LNCAP (cell line): ENCODE measurements around the gene HIRIP3.

ENCODE experiments used
- TF ChIP-seq, protein P1 (sequence below): fragments of 450-650 bp; IDR thresholded peaks from 2 replicates; pipeline ENCODE4 v1.5.1; 2017; ENCODE audit warnings: mild to moderate bottlenecking

The HIRIP3 gene

DNA sequence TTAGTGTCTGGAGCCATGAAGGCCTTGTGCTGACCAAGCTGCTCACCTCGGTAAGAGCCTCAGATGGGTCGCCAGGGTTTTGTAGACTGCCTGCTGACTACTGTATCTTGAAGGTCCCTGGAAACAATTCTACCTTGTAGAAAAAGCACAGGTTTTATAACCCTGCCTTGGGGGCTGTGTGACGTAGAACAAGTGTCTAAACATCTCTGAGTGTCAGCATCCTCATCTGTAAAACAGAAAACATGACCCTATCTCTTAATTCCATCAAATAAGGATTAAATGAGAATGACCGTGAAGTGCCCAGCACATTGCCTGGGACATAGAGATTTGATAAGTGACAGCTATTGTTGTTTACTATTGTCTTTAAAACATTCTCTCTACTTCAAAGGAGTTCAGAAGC is 27.2 kb downstream of the HIRIP3 start:
- TF ChIP-seq, protein P1, sequence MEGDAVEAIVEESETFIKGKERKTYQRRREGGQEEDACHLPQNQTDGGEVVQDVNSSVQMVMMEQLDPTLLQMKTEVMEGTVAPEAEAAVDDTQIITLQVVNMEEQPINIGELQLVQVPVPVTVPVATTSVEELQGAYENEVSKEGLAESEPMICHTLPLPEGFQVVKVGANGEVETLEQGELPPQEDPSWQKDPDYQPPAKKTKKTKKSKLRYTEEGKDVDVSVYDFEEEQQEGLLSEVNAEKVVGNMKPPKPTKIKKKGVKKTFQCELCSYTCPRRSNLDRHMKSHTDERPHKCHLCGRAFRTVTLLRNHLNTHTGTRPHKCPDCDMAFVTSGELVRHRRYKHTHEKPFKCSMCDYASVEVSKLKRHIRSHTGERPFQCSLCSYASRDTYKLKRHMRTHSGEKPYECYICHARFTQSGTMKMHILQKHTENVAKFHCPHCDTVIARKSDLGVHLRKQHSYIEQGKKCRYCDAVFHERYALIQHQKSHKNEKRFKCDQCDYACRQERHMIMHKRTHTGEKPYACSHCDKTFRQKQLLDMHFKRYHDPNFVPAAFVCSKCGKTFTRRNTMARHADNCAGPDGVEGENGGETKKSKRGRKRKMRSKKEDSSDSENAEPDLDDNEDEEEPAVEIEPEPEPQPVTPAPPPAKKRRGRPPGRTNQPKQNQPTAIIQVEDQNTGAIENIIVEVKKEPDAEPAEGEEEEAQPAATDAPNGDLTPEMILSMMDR, result no peak

DNA sequence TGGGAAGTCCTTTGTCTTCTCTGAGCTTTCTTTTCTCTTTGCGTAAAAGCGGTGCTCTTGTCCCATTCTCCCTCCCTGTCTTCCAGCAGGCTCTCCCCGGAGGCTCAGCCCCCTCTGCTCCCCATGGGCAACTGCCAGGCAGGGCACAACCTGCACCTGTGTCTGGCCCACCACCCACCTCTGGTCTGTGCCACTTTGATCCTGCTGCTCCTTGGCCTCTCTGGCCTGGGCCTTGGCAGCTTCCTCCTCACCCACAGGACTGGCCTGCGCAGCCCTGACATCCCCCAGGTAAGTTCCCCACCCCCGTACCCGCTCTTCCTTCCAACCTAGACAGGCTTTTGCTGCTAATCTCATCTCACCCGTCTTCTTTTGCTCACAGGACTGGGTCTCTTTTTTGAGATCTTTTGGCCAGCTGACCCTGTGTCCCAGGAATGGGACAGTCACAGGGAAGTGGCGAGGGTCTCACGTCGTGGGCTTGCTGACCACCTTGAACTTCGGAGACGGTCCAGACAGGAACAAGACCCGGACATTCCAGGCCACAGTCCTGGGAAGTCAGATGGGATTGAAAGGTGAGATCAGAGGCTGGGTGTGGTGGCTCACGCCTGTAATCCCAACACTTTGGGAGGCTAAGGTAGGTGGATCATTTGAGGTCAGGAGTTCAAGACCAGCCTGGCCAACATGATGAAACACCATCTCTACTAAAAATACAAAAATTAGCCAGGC is 32.2 kb downstream of the HIRIP3 start:
- TF ChIP-seq, protein P1, result no peak

DNA sequence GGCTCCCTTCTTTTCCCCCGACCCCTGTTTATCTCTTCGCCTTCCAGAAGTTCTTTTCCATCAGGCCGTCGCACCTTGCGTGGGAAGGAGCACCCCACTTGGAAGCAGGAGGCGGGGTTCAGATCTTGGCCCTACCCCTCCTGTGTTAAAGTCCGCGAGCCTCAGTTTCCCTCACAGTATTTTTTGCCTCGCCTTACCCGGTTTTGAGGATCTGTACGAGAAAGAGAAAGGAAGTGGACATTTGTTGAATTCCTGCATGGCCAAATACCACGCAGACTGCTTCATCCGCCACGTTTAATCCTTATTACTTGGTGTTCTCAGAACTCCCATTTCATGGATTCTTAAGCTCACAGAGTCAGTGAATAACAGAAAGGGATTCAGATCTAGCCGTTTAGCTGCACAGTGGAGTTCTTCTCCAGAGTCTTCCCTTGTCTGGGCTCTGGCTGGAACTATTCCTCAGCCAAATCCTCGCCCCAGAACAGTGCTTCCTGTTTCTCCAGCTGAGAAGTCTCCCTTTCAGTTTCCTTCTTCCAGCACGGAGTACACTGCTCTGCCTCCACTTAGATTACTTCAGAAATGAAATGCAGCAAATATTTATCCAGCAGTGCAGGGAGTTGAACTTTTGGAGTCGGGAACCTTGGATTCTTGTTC is 32.9 kb downstream of the HIRIP3 start:
- TF ChIP-seq, protein P1, result no peak

DNA sequence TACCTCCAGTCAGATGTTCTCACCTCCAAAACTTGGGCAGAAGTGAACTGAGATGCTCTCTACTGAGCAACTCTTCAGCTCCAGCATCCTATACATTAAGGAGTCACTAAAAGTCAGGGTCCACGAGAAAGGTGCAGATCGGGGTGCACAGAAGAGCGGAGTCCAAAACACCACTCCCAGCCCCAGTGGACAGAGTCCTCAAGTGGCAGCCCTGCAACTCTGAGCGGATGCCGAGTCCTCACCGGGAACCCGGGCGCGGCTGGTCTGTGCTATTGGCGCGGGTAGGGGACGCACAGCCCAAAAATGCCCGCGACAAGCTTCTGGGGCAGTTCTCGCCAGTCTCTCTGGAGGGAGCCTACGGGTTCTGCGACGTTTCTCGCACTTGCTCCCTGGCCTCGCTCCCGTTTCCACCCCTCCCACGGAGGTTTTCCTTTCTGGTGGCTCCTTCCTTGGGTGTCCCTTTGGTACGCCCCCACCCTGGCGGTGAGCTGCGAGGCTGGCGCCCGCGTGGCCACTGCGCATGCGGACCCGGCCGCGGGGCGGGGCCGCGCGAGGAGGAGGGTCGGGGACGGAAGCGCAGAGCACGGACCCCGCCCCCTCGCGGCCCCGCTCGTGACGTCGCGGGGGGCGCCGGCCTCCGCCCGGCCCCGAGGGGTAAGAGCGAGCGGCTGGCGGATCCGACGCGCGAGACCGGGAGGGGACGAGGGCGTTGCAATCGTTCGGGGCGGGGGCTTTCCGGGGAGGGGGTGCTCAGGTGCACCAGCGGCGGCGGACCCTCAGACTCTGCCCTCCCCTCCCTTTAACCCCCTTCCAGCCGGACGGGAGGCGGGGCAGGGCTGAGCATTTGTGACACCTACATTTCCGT is 33.7 kb downstream of the HIRIP3 start, which contains the start of gene TMEM219:
Gene TMEM219, plus strand, starts transcription at position 601 of the 865 bp plus-strand sequence. CDS start 1,065 bp downstream, outside the sequence.
- TF ChIP-seq, protein P1, result no peak; the same call in 1 of the 2 replicates

DNA sequence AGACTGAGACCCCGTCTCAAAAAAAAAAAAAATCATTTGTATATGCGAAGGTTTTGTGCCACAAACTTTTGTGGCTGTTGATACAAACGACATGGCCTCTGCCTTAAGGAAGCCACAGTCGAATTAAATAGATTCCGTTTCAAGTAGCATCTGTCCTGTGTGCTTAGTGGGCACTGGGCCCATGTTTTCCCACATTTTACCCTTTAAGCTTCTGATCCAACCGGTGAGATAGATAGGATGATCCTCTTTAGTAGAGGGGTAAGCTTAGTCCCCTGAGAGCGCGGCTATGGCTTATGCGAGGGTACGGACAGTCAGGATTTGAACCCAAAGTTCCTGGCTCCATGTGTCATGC is 34.3 kb downstream of the HIRIP3 start:
- TF ChIP-seq, protein P1, result no peak

DNA sequence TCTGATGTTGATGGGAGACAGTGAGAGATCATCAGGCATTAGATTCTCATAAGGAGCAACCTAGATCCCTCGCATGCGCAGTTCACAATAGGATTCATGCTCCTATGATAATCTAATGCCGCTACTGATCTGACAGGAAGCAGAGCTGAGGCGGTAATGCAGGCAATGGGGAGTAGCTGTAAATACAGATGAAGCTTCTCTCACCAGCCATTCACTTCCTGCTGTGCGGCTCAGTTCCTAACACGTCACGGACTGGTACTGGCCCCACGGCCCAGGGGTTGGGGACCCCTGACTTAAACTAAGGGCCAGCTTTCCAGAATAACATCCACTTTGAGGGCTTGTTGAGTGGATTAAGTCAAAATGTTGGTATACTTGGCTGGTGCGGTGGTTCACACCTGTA is 36.1 kb downstream of the HIRIP3 start:
- TF ChIP-seq, protein P1, result no peak

DNA sequence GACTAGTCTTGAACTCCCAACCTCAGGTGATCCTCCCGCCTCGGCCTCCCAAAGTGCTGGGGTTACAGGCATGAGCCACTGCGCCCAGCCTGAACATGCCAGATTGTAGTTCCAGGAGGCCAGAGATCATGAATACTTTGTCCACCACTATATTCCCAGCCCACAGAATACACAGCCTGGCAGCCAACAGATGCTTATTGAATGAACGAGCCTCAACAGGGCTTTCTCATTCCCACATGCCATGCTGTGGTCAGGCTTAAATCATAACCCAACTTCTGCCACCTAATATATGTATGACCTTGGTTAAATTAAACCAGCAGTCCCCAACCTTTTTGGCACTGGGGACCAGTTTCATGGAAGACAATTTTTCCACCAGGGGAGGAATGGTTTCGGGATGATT is 36.7 kb downstream of the HIRIP3 start:
- TF ChIP-seq, protein P1, result no peak
